ENCODE data around the gene TOGARAM1.

DNA sequence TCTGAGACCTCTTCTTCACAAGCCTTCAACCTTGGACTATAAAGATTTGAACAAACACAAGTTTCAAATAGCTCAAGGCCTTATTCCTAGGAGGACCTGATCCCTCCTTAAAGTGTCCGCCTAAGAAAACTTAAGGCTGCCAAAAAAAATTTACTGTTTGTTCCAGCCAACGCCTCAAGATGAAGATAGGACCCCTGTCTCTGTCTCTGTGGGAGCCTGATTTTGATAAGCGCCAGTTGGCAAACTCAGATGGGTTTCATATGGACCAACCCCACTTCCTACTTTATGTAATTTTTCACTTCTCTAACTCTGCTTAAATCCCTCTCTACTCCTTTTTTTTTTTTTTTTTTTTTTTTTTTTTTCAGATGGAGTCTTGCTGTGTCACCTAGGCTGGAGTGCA lies 161.3 kb downstream of the TOGARAM1 start:
- TF ChIP-seq, protein P1, sequence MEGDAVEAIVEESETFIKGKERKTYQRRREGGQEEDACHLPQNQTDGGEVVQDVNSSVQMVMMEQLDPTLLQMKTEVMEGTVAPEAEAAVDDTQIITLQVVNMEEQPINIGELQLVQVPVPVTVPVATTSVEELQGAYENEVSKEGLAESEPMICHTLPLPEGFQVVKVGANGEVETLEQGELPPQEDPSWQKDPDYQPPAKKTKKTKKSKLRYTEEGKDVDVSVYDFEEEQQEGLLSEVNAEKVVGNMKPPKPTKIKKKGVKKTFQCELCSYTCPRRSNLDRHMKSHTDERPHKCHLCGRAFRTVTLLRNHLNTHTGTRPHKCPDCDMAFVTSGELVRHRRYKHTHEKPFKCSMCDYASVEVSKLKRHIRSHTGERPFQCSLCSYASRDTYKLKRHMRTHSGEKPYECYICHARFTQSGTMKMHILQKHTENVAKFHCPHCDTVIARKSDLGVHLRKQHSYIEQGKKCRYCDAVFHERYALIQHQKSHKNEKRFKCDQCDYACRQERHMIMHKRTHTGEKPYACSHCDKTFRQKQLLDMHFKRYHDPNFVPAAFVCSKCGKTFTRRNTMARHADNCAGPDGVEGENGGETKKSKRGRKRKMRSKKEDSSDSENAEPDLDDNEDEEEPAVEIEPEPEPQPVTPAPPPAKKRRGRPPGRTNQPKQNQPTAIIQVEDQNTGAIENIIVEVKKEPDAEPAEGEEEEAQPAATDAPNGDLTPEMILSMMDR (conservative IDR thresholded peaks at IDR 0.05; ENCODE audit: low read depth, low read length): no peak
- TF ChIP-seq EZH2 (IDR thresholded peaks at IDR 0.05; ENCODE audit: low read length, unreplicated experiment) (no peak), EZH2phosphoT487 (IDR thresholded peaks at IDR 0.05; ENCODE audit: borderline replicate concordance, low read length) (no peak)

Measured in PC-3 (cell line).